Measurements from ENCODE around the gene MKNK1.

The MKNK1 gene

GRCh38 chr1:46575778-46576177, 28.3 kb downstream of the MKNK1 start:
- 40% methylated on average over 2 of the region's 3 CpGs for WGBS

DNA sequence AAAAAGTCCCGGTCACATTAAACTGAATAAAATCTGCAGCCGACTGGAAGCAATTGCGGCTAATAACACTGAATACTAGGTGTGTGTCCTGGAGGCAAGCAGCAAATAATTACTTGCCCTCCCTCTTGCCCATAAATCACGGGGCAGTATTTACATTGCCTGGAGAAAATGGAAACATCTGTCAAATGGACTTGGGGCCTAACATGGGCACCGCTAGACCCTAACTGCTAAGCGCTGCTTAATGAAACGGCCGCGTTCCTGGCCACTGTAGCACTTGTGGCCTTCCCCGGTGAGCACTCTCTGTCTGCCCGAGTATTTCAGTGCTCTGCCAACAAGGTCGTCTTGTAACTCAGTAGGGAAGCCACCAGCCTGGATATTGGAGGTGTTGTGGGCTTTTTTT, 28.8 kb downstream of the MKNK1 start:
- H3K9me3 ChIP-seq (ENCODE audit: insufficient read depth, low read depth, low read length) = no peaks in the 10 kb centered on the region
- H3K4me1 ChIP-seq (ENCODE audit: insufficient read depth, low read length) = peaks cover 10% of the 10 kb centered on the region; the same call in 1 of the 2 replicates
- 0 out of 2 replicates have a peak overlapping the region, but pooled peaks have one; percentile 1 for H3K27ac ChIP-seq (ENCODE audit: low read depth, low read length)
- H3K36me3 ChIP-seq (ENCODE audit: insufficient read depth, low read length) = 0 out of 2 replicates have a peak, but pooled peaks cover 4% of the 10 kb centered on the region
- H3K9ac ChIP-seq (ENCODE audit: low read depth, low read length) = no peak overlapping the region
- H3K27me3 ChIP-seq (ENCODE audit: insufficient read depth, low read length) = no peaks in the 10 kb centered on the region
- 69% methylated on average over 12 of the region's 12 CpGs for WGBS
- H3K4me3 ChIP-seq (ENCODE audit: low read length) = no peak overlapping the region

More at GRCh38 chr1:46575778-46576177, 28.3 kb downstream of the MKNK1 start:
- Histone ChIP-seq H3K27ac (ENCODE audit: low read depth, low read length) (0 out of 2 replicates have a peak overlapping the region, but pooled peaks have one; percentile 1), H3K36me3 (ENCODE audit: insufficient read depth, low read length) (0 out of 2 replicates have a peak, but pooled peaks cover 4% of the 10 kb centered on the region), H3K4me1 (ENCODE audit: insufficient read depth, low read length) (peaks cover 10% of the 10 kb centered on the region; the same call in 1 of the 2 replicates), H3K9ac (ENCODE audit: low read depth, low read length) (no peak overlapping the region), H3K27me3 (ENCODE audit: insufficient read depth, low read length) (no peaks in the 10 kb centered on the region), H3K9me3 (ENCODE audit: insufficient read depth, low read depth, low read length) (no peaks in the 10 kb centered on the region), H3K4me3 (ENCODE audit: low read length) (no peak overlapping the region)

- Histone ChIP-seq H3K4me1 (ENCODE audit: insufficient read depth, low read length) (peaks cover 13% of the 10 kb centered on the region; the same call in 1 of the 2 replicates), H3K27ac (ENCODE audit: low read depth, low read length) (no peak overlapping the region), H3K36me3 (ENCODE audit: insufficient read depth, low read length) (no peaks in the 10 kb centered on the region), H3K9ac (ENCODE audit: low read depth, low read length) (no peak overlapping the region), H3K4me3 (ENCODE audit: low read length) (no peak overlapping the region), H3K9me3 (ENCODE audit: insufficient read depth, low read depth, low read length) (no peaks in the 10 kb centered on the region), H3K27me3 (ENCODE audit: insufficient read depth, low read length) (no peaks in the 10 kb centered on the region)
- 95% methylated on average over 6 of the region's 6 CpGs for WGBS
Measured at GRCh38 chr1:46571691-46572225, 32.3 kb downstream of the MKNK1 start.

- Histone ChIP-seq H3K9me3 (ENCODE audit: insufficient read depth, low read depth, low read length) (no peaks in the 10 kb centered on the region), H3K36me3 (ENCODE audit: insufficient read depth, low read length) (no peaks in the 10 kb centered on the region), H3K4me3 (ENCODE audit: low read length) (no peak overlapping the region), H3K9ac (ENCODE audit: low read depth, low read length) (no peak overlapping the region), H3K4me1 (ENCODE audit: insufficient read depth, low read length) (peaks cover 4% of the 10 kb centered on the region; the same call in 1 of the 2 replicates), H3K27ac (ENCODE audit: low read depth, low read length) (no peak overlapping the region), H3K27me3 (ENCODE audit: insufficient read depth, low read length) (no peaks in the 10 kb centered on the region)
- WGBS = 92% methylated on average over 13 of the region's 14 CpGs
Measured at GRCh38 chr1:46569884-46570725, 34.0 kb downstream of the MKNK1 start.

GRCh38 chr1:46569116-46569515, 35.0 kb downstream of the MKNK1 start:
- Histone ChIP-seq H3K9me3 (ENCODE audit: insufficient read depth, low read depth, low read length) (no peaks in the 10 kb centered on the region), H3K36me3 (ENCODE audit: insufficient read depth, low read length) (no peaks in the 10 kb centered on the region)
- WGBS = 73% methylated on average over 4 of the region's 4 CpGs

GRCh38 chr1:46568461-46568891, 35.6 kb downstream of the MKNK1 start:
- WGBS = 90% methylated on average over 6 of the region's 6 CpGs
- no peaks in the 10 kb centered on the region for H3K36me3 ChIP-seq (ENCODE audit: insufficient read depth, low read length)

More at GRCh38 chr1:46569116-46569515, 35.0 kb downstream of the MKNK1 start:
- Histone ChIP-seq H3K27me3 (ENCODE audit: insufficient read depth, low read length) (no peaks in the 10 kb centered on the region), H3K4me1 (ENCODE audit: insufficient read depth, low read length) (peaks cover 4% of the 10 kb centered on the region; the same call in 1 of the 2 replicates), H3K4me3 (ENCODE audit: low read length) (no peak overlapping the region), H3K9ac (ENCODE audit: low read depth, low read length) (no peak overlapping the region), H3K27ac (ENCODE audit: low read depth, low read length) (no peak overlapping the region)

DNA sequence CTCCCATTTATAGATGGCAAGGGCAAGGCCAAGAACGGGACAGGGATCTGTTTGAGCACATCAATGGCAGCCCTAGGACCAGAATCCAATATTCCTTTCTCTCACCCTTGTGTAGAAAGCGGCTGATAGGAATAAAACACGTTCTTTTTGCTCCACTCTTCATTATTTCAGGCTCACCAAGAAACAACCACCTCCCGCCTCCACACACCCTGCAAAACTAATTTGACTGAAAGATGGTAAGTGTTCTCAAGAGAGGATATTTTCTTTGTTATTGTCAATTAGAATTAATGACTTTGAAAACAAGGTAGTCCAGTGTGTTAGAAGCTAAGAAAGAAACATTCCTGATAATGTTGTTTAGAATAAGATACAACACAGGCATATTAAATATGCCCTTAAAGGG, 40.7 kb downstream of the MKNK1 start:
- Histone ChIP-seq H3K27ac (ENCODE audit: low read depth, low read length) (no peak overlapping the region), H3K9ac (ENCODE audit: low read depth, low read length) (no peak overlapping the region), H3K27me3 (ENCODE audit: insufficient read depth, low read length) (no peaks in the 10 kb centered on the region), H3K36me3 (ENCODE audit: insufficient read depth, low read length) (no peaks in the 10 kb centered on the region), H3K4me3 (ENCODE audit: low read length) (no peak overlapping the region), H3K4me1 (ENCODE audit: insufficient read depth, low read length) (no peaks in the 10 kb centered on the region), H3K9me3 (ENCODE audit: insufficient read depth, low read depth, low read length) (no peaks in the 10 kb centered on the region)
- WGBS = 97% methylated on average over 3 of the region's 4 CpGs

More at GRCh38 chr1:46568461-46568891, 35.6 kb downstream of the MKNK1 start:
- Histone ChIP-seq H3K27ac (ENCODE audit: low read depth, low read length) (no peak overlapping the region), H3K4me1 (ENCODE audit: insufficient read depth, low read length) (peaks cover 4% of the 10 kb centered on the region; the same call in 1 of the 2 replicates), H3K9ac (ENCODE audit: low read depth, low read length) (no peak overlapping the region), H3K4me3 (ENCODE audit: low read length) (no peak overlapping the region), H3K9me3 (ENCODE audit: insufficient read depth, low read depth, low read length) (no peaks in the 10 kb centered on the region), H3K27me3 (ENCODE audit: insufficient read depth, low read length) (no peaks in the 10 kb centered on the region)

DNA sequence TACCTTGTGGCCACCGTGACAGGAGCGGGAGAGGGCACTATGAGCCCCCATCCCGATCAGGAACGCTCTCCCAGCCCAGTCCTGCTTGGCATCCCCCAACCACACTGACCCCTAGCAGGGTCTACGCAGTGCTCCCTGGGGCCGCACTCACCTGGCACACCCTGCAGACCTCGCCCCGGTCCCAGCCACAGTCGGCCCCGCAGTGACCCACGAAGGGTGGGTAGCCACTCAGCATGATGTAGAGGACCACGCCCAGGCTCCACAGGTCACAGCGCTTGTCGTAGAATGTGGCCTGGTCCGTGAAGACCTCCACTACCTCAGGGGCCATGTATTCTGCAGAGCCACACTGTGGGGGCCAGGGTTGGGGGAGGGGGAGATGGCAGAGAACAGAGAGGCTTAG, 41.6 kb downstream of the MKNK1 start:
- Histone ChIP-seq H3K9me3 (ENCODE audit: insufficient read depth, low read depth, low read length) (no peaks in the 10 kb centered on the region), H3K4me3 (ENCODE audit: low read length) (no peak overlapping the region), H3K27me3 (ENCODE audit: insufficient read depth, low read length) (no peaks in the 10 kb centered on the region), H3K27ac (ENCODE audit: low read depth, low read length) (no peak overlapping the region), H3K36me3 (ENCODE audit: insufficient read depth, low read length) (no peaks in the 10 kb centered on the region), H3K9ac (ENCODE audit: low read depth, low read length) (no peak overlapping the region), H3K4me1 (ENCODE audit: insufficient read depth, low read length) (no peaks in the 10 kb centered on the region)
- WGBS = 93% methylated on average over 15 of the region's 15 CpGs

DNA sequence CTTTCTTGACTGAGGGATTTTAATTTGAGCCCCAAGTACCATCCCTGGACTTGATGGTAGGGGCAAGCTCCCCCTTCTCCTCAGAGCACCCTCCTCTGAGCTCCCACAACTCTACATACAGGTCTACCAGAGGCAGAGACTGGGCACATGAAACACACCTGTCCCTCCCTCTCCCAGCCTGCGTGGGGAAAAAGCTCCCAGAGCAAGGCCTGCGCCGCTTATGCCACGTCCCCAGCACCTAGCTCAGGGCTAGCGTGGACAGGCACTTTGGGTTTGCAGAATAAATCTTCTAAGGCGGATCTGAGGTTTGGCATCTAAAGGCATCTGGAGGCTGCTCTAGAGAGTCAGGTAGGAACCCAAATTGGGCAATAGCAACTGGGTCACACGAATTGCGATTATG, 45.1 kb downstream of the MKNK1 start:
- no peaks in the 10 kb centered on the region for H3K9me3 ChIP-seq (ENCODE audit: insufficient read depth, low read depth, low read length)
- no peak overlapping the region for H3K4me3 ChIP-seq (ENCODE audit: low read length)
- 0 out of 2 replicates have a peak overlapping the region, but pooled peaks have one; percentile 12 for H3K9ac ChIP-seq (ENCODE audit: low read depth, low read length)
- no peaks in the 10 kb centered on the region for H3K36me3 ChIP-seq (ENCODE audit: insufficient read depth, low read length)
- H3K27me3 ChIP-seq (ENCODE audit: insufficient read depth, low read length) = no peaks in the 10 kb centered on the region
- H3K4me1 ChIP-seq (ENCODE audit: insufficient read depth, low read length) = no peaks in the 10 kb centered on the region
- H3K27ac ChIP-seq (ENCODE audit: low read depth, low read length) = no peak overlapping the region
- 92% methylated on average over 8 of the region's 8 CpGs for WGBS

DNA sequence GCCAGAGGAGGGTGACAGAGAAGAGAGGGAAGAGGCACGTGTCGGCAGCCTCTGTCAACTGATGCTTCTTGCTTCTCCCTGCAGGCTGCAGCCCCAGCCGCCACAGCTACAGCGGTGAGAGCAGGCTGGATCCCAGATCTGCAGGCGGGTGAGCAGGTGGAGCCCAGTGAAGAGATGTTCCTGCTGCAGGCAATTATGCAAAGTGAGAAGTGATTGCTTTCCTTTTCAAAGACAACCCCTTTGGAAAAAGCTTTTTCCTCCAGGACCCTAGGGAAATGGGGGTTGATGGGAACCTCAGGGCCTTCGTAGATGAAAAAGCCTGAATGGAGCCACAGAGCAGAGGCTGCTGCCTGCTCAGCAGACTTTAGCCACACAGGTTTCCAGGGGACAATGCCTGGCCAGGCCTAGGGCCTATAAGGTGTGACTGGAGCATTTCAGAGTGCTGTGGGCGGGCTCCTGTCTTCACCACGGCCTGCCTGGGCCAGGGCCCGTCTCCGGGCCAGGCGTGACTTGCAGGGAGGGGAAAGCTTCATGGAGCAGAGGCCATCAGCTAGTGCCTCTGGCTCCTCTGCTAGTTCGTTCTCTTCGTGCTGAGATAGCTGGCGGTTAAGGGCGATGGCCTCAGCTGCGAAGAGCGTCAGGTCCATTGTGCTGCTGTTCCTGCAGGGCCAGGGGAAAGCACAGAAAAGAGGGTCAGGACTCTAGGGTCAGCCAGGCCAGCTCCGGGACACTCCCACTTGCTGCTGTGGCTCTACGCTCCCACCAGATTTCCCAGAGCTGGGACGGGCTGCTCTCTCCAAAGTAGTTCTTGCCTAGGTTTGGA, 45.7 kb downstream of the MKNK1 start:
- H3K27me3 ChIP-seq (ENCODE audit: insufficient read depth, low read length) = no peaks in the 10 kb centered on the region
- no peaks in the 10 kb centered on the region for H3K9me3 ChIP-seq (ENCODE audit: insufficient read depth, low read depth, low read length)
- H3K36me3 ChIP-seq (ENCODE audit: insufficient read depth, low read length) = no peaks in the 10 kb centered on the region
- H3K9ac ChIP-seq (ENCODE audit: low read depth, low read length) = 0 out of 2 replicates have a peak overlapping the region, but pooled peaks have one; percentile 12
- no peak overlapping the region for H3K27ac ChIP-seq (ENCODE audit: low read depth, low read length)
- no peaks in the 10 kb centered on the region for H3K4me1 ChIP-seq (ENCODE audit: insufficient read depth, low read length)
- H3K4me3 ChIP-seq (ENCODE audit: low read length) = no peak overlapping the region
- 64% methylated on average over 20 of the region's 20 CpGs for WGBS
